GM19351 (cell line): ENCODE measurements around the gene C16orf92.

Experiments used
- ATAC-seq: cut with Tn5 transposase; IDR thresholded peaks from one replicate; pipeline ENCODE4 v1.9.1; 2021; ENCODE audit warnings: mild to moderate bottlenecking, moderate library complexity; ENCODE audit not compliant: unreplicated experiment

Gene C16orf92

GRCh38 chr16:30053376-30054015 lies 30.5 kb downstream of the C16orf92 start:
- no peak for ATAC-seq

- ATAC-seq: no peak
Observed at GRCh38 chr16:30054451-30054850, 31.5 kb downstream of the C16orf92 start.

- ATAC-seq: no peak
Observed at GRCh38 chr16:30054959-30055553, 32.1 kb downstream of the C16orf92 start.

DNA sequence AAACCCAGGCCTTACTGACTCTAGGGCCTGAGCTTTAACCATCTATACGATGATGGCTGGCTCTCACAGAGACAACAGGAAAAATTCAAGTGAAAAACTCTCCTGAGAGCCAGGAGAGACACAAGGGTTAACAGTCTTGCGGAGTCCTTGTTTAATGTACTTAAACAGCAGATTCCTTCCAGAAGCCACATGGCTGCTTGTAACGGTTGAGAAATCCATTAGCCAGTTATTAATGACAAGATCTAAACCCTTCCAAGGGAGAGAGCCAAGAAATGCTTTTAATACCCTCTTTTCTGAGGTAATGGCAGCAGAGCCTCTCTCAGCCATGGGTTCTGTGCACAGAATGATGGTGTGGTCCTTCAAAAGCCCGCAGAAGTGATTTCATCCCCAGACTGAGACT lies 37.3 kb downstream of the C16orf92 start:
- ATAC-seq: no peak

GRCh38 chr16:30060836-30061554 lies 38.0 kb downstream of the C16orf92 start:
- no peak for ATAC-seq

GRCh38 chr16:30063278-30063892 lies 40.4 kb downstream of the C16orf92 start:
- ATAC-seq: no peak

DNA sequence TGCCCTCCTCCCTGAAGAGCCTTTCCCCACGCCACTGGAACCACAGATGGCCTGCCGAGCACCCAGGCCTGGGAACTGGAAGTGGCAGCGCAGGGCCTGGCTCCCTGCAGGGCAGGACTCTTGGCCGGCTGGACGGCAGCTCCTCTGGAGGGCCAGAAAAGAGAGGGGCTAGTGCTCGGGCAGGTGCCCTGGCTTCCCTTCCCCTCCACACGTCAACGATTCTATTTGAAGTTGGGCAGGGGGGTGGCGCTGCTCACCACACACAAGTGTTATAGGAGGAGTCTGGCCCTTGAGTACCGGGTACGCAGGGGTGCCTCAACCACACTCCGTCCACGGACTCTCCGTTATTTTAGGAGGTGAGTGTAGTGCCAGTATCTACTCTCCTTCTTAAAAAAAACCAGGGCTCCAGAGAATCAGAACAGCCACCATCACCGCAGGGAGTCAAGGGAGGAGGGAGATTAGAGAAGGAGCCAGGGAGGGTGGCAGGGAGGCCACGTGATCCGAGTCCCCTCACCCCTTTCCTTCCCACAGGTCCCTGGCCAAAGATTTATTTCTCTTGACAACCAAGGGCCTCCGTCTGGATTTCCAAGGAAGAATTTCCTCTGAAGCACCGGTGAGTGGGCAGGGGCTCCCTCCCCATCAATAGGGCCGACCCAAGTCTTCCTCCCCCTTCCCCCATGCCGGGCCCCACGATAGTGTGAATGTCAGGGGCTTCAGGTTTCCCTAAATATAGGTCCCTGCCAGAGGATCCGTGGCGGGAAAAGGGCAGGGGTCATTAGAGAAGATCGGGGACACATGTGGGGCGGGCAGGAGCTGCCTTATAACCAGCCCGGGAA lies 41.1 kb downstream of the C16orf92 start:
- no peak for ATAC-seq

- no peak for ATAC-seq
Observed at GRCh38 chr16:30064729-30065101, 41.7 kb downstream of the C16orf92 start.

- ATAC-seq: peak; percentile 84
Observed at GRCh38 chr16:30065102-30065942, 42.3 kb downstream of the C16orf92 start, which contains the start of gene ALDOA. TSS of gene ALDOA (plus strand) at chr16:30065760. CDS start at chr16:30066898, 1,138 bp downstream.

DNA sequence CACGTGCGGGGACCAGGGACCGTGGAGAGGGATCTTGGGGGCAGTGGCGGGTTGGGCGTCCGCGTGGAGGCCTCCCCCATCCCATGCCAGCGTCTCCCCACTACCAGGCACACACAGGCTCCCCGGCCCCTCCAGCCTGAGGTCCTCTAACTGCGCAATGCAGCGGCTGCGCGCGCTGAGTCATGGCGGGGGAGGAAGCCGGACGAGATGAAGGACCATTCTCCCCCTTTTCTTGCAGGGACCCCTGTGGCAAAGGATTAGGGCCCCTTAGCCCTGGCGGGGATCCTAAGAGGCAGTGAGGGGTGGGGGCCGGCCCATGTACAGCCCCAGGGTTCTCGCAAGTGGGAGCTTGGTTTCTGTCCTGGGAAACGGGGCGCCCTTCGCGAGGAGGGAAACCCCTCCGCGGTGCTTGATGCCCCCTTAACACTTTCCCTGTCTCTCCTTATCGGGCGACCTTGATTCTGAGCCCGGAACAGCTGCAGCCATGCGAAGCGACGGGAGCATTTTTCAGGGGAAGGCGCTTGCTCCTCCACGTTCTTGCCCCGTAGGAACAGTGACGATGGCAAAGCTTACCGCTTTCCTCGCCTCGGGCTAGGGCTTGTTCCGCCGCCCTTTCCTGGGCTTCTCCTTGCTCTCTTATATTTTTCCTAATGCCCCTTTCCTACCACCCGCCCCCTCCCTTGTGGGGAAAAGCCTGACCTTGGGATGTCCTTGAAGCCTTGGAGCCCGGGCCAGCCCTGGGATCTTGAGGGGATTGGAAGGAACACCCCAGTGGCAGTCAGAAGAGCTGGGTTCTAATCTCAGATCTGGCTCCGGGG lies 43.2 kb downstream of the C16orf92 start:
- no peak for ATAC-seq

DNA sequence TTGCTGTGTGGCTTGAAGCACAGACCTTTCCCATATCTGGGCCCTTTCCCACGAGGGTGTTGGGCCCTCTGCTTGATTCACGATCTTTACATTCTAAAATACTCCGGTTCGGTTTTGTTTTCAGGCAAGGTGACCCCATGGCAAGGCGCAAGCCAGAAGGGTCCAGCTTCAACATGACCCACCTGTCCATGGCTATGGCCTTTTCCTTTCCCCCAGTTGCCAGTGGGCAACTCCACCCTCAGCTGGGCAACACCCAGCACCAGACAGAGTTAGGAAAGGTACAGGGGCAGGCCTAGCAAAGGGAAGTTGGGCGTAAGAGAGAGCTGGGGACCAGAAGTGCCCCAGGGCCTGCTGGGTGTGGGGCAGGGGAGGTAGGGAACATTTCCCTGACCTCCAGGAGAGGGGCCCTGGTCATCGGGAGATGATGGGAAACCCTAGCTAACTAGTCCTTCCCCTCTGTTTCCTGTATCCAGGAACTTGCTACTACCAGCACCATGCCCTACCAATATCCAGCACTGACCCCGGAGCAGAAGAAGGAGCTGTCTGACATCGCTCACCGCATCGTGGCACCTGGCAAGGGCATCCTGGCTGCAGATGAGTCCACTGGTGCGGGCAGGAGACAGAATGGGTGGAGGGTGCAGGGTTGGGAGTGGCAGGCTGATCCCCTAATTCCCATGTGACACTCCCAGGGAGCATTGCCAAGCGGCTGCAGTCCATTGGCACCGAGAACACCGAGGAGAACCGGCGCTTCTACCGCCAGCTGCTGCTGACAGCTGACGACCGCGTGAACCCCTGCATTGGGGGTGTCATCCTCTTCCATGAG lies 44.0 kb downstream of the C16orf92 start:
- no peak for ATAC-seq

- ATAC-seq: no peak
Observed at GRCh38 chr16:30067584-30067916, 44.6 kb downstream of the C16orf92 start.

- ATAC-seq: no peak
Observed at GRCh38 chr16:30068333-30068732, 45.3 kb downstream of the C16orf92 start.

GRCh38 chr16:30068750-30069610 lies 46.0 kb downstream of the C16orf92 start:
- no peak for ATAC-seq

- ATAC-seq: no peak
Observed at GRCh38 chr16:30069611-30070462, 46.8 kb downstream of the C16orf92 start.

DNA sequence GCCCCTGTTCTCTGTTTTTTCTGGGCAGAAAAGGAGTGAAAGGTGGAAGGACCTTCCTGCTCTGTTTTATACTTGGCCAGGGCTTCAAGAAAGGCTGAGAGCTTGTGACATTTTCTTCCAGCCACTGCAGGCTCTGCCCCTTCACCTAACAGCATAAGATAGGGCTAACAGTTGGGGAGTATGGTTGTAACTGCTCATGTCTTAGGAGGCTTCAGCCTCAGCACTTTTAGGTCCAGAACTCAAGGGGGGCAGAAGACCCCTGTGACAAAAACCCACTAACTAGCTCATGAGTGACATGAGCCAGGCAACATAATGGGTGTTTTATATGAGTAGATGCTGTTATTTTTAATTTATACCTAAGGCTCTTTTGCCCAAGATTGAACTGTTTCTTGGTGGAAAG lies 47.5 kb downstream of the C16orf92 start:
- ATAC-seq: no peak
